ENCODE results near the gene ARRDC5. TPM values are rescaled to one million over a fixed set of nuclear protein-coding genes. Genes with fewer than 3 reads are reported as not detected.
"Not testable (repeated sequence)": the region's sequence is repeated elsewhere in the genome, so short reads cannot be mapped to it uniquely, and the experiment has no call there.

Gene ARRDC5
- total RNA-seq, 6 experiments from 2014 or later: not detected

DNA sequence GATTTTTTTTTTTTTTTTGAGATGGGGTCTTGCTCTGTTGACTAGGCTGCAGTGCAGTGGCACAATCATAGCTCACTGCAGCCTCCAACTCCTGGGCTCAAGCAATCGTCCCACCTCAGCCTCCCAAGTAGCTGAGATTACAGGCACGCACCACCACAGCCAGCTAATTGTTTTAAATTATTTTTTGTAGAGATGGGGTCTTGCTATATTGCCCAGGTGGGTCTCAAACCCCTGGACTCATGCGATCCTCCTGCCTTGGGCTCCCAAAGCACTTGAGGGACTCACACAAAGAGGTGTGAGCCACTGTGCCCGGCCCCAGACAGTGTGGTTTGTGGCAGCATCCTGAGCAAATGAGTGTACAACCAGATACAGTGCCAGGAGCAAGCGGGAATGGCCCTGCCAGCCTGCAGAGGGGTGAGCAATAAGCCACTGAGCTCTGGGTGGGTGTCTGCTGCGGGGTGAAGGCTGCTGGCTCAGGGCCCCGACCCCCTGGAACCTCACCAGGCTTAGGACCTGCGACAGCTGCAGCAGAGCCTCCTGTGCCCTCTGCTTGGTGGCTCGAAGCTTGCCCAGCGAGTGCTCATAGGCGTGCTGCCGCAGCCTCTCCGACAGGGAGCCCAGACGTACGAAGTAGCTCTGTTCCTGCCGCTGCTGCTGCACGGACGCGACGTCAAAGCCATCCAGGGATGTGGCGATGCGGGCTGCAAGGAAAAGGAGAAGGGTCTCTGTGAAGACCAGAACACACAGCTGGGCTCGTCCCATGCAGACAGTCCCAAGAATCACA, 55.3 kb downstream of the ARRDC5 start:
- H3K4me1 Mint-ChIP-seq (ENCODE audit: low read depth): no peaks in the 10 kb centered on the region
- peaks cover 3% of the 10 kb centered on the region for H3K27me3 Mint-ChIP-seq (ENCODE audit: insufficient read depth)
- no peak overlapping the region for H3K27ac Mint-ChIP-seq
- no peak for DNase-seq
- no peak overlapping the region for H3K4me3 Mint-ChIP-seq
- peaks cover 29% of the 10 kb centered on the region; the same call in 1 of the 2 replicates for H3K36me3 Mint-ChIP-seq (ENCODE audit: low read depth)
- TF ChIP-seq, protein P1, sequence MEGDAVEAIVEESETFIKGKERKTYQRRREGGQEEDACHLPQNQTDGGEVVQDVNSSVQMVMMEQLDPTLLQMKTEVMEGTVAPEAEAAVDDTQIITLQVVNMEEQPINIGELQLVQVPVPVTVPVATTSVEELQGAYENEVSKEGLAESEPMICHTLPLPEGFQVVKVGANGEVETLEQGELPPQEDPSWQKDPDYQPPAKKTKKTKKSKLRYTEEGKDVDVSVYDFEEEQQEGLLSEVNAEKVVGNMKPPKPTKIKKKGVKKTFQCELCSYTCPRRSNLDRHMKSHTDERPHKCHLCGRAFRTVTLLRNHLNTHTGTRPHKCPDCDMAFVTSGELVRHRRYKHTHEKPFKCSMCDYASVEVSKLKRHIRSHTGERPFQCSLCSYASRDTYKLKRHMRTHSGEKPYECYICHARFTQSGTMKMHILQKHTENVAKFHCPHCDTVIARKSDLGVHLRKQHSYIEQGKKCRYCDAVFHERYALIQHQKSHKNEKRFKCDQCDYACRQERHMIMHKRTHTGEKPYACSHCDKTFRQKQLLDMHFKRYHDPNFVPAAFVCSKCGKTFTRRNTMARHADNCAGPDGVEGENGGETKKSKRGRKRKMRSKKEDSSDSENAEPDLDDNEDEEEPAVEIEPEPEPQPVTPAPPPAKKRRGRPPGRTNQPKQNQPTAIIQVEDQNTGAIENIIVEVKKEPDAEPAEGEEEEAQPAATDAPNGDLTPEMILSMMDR (IDR thresholded peaks at IDR 0.05): no peak
- H3K9me3 Mint-ChIP-seq: no peaks in the 10 kb centered on the region

DNA sequence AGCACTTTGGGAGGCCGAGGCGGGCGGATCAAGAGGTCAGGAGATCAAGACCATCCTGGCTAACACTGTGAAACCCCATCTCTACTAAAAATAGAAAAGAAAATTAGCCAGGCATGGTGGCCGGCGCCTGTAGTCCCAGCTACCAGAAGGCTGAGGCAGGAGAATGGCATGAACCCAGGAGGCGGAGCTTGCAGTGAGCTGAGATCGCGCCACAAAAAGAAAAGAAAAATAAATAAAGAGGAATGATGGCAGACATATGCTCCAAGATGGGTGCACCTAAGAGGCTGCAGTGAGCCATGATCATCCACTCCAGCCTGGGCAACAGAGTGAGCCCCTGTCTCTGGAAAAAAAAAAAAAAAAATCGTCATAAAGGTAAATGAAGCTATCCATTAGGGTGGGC, 56.7 kb downstream of the ARRDC5 start:
- not testable (repeated sequence) for H3K27me3 Mint-ChIP-seq (ENCODE audit: insufficient read depth); H3K4me3 Mint-ChIP-seq; DNase-seq; H3K27ac Mint-ChIP-seq; H3K9me3 Mint-ChIP-seq; H3K4me1 Mint-ChIP-seq (ENCODE audit: low read depth)
- H3K36me3 Mint-ChIP-seq (ENCODE audit: low read depth): peaks cover 34% of the 10 kb centered on the region

DNA sequence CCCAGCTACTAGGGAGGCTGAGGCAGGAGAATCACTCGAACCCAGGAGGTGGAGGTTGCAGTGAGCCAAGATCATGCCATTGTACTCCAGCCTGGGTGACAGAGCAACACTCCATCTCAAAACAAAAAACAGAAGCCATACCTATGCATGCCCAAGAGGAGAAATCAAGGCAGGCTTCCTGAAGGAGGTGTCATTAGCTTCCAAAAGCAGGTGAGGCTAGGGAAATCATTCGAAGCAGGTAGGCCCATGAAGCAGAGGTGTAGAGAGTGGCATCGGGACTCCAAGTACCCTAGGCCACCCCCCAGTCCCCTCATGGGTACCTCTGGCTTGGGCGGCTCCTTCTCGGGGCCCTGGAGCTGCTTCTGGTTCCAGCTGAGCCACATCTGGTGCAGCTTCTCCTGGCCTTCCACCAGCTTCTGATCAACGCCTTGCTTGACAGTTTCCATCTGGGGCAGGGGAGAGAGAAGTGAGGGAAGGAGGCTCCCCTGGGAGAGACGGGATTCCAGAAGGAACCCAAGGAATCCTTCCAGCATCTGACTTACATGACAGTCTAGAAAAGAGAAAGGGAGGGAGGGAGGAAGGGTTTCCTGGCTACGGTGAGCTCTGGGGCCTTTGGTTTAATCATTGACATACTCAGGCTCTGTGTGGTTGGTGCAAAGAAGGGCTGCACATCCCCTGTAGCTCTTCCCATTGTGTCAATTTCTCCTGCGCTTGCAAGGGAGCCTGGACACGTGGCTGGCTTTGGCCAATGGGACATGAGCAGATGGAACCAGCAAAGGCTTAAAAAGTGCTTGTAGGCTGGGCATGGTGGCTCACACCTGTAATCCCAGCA, 58.1 kb downstream of the ARRDC5 start:
- no peak for DNase-seq
- H3K27ac Mint-ChIP-seq: no peak overlapping the region; the same call in 1 of the 2 replicates
- no peak overlapping the region for H3K4me3 Mint-ChIP-seq
- H3K36me3 Mint-ChIP-seq (ENCODE audit: low read depth): peaks cover 42% of the 10 kb centered on the region
- H3K4me1 Mint-ChIP-seq (ENCODE audit: low read depth): peaks cover 10% of the 10 kb centered on the region
- H3K9me3 Mint-ChIP-seq: no peaks in the 10 kb centered on the region
- H3K27me3 Mint-ChIP-seq (ENCODE audit: insufficient read depth): peaks cover 7% of the 10 kb centered on the region
- TF ChIP-seq, protein P1 (IDR thresholded peaks at IDR 0.05): no peak

DNA sequence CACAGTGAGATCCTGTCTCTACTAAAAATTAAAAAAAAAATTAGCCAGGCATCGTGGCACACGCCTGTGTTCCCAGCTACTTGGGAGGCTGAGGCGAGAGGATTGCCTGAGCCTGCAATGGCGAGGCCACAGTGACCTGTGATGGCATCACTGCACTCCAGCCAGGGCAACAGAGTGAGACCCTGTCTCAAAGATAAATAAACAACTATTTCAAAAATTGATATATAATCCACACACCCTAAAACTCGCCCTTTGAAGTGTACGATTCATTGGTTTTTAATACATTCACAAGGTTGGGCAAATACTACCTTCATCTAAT, 59.1 kb downstream of the ARRDC5 start:
- no peak overlapping the region for H3K4me3 Mint-ChIP-seq
- peaks cover 10% of the 10 kb centered on the region for H3K4me1 Mint-ChIP-seq (ENCODE audit: low read depth)
- no peaks in the 10 kb centered on the region for H3K9me3 Mint-ChIP-seq
- TF ChIP-seq, protein P1 (IDR thresholded peaks at IDR 0.05): no peak
- H3K36me3 Mint-ChIP-seq (ENCODE audit: low read depth): peaks cover 49% of the 10 kb centered on the region
- peaks cover 7% of the 10 kb centered on the region for H3K27me3 Mint-ChIP-seq (ENCODE audit: insufficient read depth)
- H3K27ac Mint-ChIP-seq: peak overlapping the region; percentile 38; the same call in 1 of the 2 replicates
- no peak for DNase-seq

Small RNA genes within 50 kb of the gene (microRNA-seq; reads per million reads assigned to microRNA genes)
- gene MIR4747: 7.0 reads per million

Other genes starting within 250 kb of the ARRDC5 start
- 100 to 1,000 TPM; 266 to 322 (median 283) TPM for gene MYDGF, start 232.6 kb downstream of the ARRDC5 start, total RNA-seq (2021; fragmentation: NEBNext Ultra II Directional; extraction: Animal tissue kit (Norgen Biotek cat#: 25700))
- 10 to 100 TPM; 68.4 to 82.2 (median 80.1) TPM for gene DPP9, start 179.1 kb downstream of the ARRDC5 start, total RNA-seq (2021; fragmentation: NEBNext Ultra II Directional; extraction: Animal tissue kit (Norgen Biotek cat#: 25700))
- gene FEM1A, start 111.2 kb downstream of the ARRDC5 start, total RNA-seq (2021; fragmentation: NEBNext Ultra II Directional; extraction: Animal tissue kit (Norgen Biotek cat#: 25700)): 10 to 100 TPM in 1 of 6 experiments, 1 to 10 TPM in 5; 8.4 to 10.2 (median 9.0) TPM
- gene TICAM1, start 71.2 kb downstream of the ARRDC5 start, total RNA-seq (2021; fragmentation: NEBNext Ultra II Directional; extraction: Animal tissue kit (Norgen Biotek cat#: 25700)): 10 to 100 TPM; 16.4 to 21.6 (median 18.4) TPM
- gene PLIN3, start 35.2 kb downstream of the ARRDC5 start, total RNA-seq (2021; fragmentation: NEBNext Ultra II Directional; extraction: Animal tissue kit (Norgen Biotek cat#: 25700)): 100 to 1,000 TPM; 250 to 300 (median 266) TPM
- gene UHRF1, start 6.6 kb upstream of the ARRDC5 start, total RNA-seq (2021; fragmentation: NEBNext Ultra II Directional; extraction: Animal tissue kit (Norgen Biotek cat#: 25700)): 10 to 100 TPM; 41.9 to 74.1 (median 70.1) TPM
- 10 to 100 TPM; 17.0 to 27.2 (median 20.3) TPM for gene KDM4B, start 66.2 kb upstream of the ARRDC5 start, total RNA-seq (2021; fragmentation: NEBNext Ultra II Directional; extraction: Animal tissue kit (Norgen Biotek cat#: 25700))

Data from HFFc6 (cell line).